HepG2 (cell line): ENCODE results near the gene IMPDH1. TPM values are rescaled to one million over a fixed set of nuclear protein-coding genes. Genes with fewer than 3 reads are reported as not detected.

Experiments used
- ASH2L ChIP-seq: fragments of 300-600, 200-600 bp; sonication (generic); IDR thresholded peaks from 2 replicates; pipeline ENCODE4 v1.7.0; 2017; ENCODE audit warnings: low read depth, mild to moderate bottlenecking, moderate library complexity, mixed read lengths, low read length; ENCODE audit not compliant: insufficient read length
- BCL6 ChIP-seq: IDR thresholded peaks from 2 replicates; pipeline ENCODE4 v1.6.1; 2016; ENCODE audit warnings: missing genetic modification reagents, missing compliant biosample characterization
- ELK4 ChIP-seq: sonication (generic); formaldehyde crosslinking; IDR thresholded peaks from 2 replicates; pipeline ENCODE4 v1.9.0; 2021; ENCODE audit warnings: missing genetic modification reagents, borderline replicate concordance
- FOXA1 ChIP-seq, 2 experiments: fragments of 450-650 bp in 1 of 2; sonication (generic) in 1 of 2; formaldehyde crosslinking in 1 of 2; IDR thresholded peaks; 2 replicates each; pipeline versions ENCODE4 v1.4.0 to v1.6.1; 2016 to 2020; ENCODE audit warnings: missing genetic modification reagents in 1 of 2
- GMEB1 ChIP-seq: sonication (generic); formaldehyde crosslinking; IDR thresholded peaks from 2 replicates; pipeline ENCODE4 v1.5.1; 2020; ENCODE audit warnings: missing genetic modification reagents, mild to moderate bottlenecking, borderline replicate concordance
- HDAC6 ChIP-seq: fragments of 200-600 bp; sonication (generic); IDR thresholded peaks from 2 replicates; pipeline ENCODE4 v1.7.0; 2017; ENCODE audit warnings: mild to moderate bottlenecking, antibody characterized with exemption, low read length, low read depth
- HNRNPLL ChIP-seq: fragments of 200-400 bp; formaldehyde crosslinking; IDR thresholded peaks from 2 replicates; pipeline ENCODE4 v1.6.1; 2017; ENCODE audit warnings: mild to moderate bottlenecking, low read depth, low read length; ENCODE audit not compliant: poor library complexity, severe bottlenecking
- NPAS2 ChIP-seq: sonication (generic); formaldehyde crosslinking; IDR thresholded peaks from 2 replicates; pipeline ENCODE4 v1.8.0; 2022; ENCODE audit warnings: mild to moderate bottlenecking, missing genetic modification reagents, borderline replicate concordance
- SALL2 ChIP-seq: sonication (generic); formaldehyde crosslinking; IDR thresholded peaks from 2 replicates; pipeline ENCODE4 v1.8.1; 2023; ENCODE audit warnings: mild to moderate bottlenecking, missing genetic modification reagents, inconsistent platforms
- ZMYM3 ChIP-seq: sonication (generic); formaldehyde crosslinking; IDR thresholded peaks from 2 replicates; pipeline ENCODE4 v1.5.1; 2020; ENCODE audit warnings: mild to moderate bottlenecking, missing genetic modification reagents
- ZNF580 ChIP-seq: IDR thresholded peaks from 2 replicates; pipeline ENCODE4 v1.6.1; 2016; ENCODE audit warnings: low read depth, borderline replicate concordance
- ZNF713 ChIP-seq: sonication (generic); formaldehyde crosslinking; IDR thresholded peaks from 2 replicates; pipeline ENCODE4 v1.4.0; 2020; ENCODE audit warnings: mild to moderate bottlenecking, missing genetic modification reagents
- polyA plus RNA-seq, 8 experiments: library from polyadenylated mRNA; depleted of rRNA in 3 of 8; stranded (reverse) in 7 of 8; unstranded in 1 of 8; fragments of >200 nt; fragmentation: Illumina TruSeq in 4 of 8; extraction: Trizol in 4 of 8; gene quantifications; 2 replicates each; pipeline versions ENCODE4 v1.2.1 to v1.2.3, GENCODE V29; 2011 to 2016; ENCODE audit warnings: low read depth in 4 of 8, missing spikeins in 1 of 8, mixed read lengths in 1 of 8; ENCODE audit not compliant: insufficient read depth in 1 of 8
- total RNA-seq, 5 experiments: library from RNA; depleted of rRNA; stranded (reverse); fragments of >200 nt; fragmentation: Illumina TruSeq; extraction: Trizol; gene quantifications; 2 replicates each; pipeline ENCODE4 v1.2.3, GENCODE V29; 2016; ENCODE audit warnings: low read depth in 1 of 5
- TF ChIP-seq, protein P1 (sequence below), 2 experiments: sonication (generic) in 1 of 2; formaldehyde crosslinking in 1 of 2; IDR thresholded peaks; 2 replicates each; pipeline versions ENCODE4 v1.6.1 to v1.9.0; 2014 to 2022; ENCODE audit warnings: antibody characterized with exemption in 1 of 2, borderline replicate concordance in 1 of 2, inconsistent platforms in 1 of 2, low read depth in 1 of 2, missing genetic modification reagents in 1 of 2
- TF ChIP-seq, protein P2 (sequence below): sonication (generic); formaldehyde crosslinking; IDR thresholded peaks from 2 replicates; pipeline ENCODE4 v1.5.0; 2020; ENCODE audit warnings: mild to moderate bottlenecking, missing genetic modification reagents
- TF ChIP-seq, protein P3 (sequence below): sonication (generic); formaldehyde crosslinking; IDR thresholded peaks from 2 replicates; pipeline ENCODE4 v1.8.1; 2023; ENCODE audit warnings: mild to moderate bottlenecking, missing genetic modification reagents, borderline replicate concordance

Gene IMPDH1
- total and polyA plus RNA-seq, 2 of the 13 experiments (the other 11 are each of a cell fraction or from before 2014, with no cell fraction given) = 22.8 to 34.0 TPM

DNA sequence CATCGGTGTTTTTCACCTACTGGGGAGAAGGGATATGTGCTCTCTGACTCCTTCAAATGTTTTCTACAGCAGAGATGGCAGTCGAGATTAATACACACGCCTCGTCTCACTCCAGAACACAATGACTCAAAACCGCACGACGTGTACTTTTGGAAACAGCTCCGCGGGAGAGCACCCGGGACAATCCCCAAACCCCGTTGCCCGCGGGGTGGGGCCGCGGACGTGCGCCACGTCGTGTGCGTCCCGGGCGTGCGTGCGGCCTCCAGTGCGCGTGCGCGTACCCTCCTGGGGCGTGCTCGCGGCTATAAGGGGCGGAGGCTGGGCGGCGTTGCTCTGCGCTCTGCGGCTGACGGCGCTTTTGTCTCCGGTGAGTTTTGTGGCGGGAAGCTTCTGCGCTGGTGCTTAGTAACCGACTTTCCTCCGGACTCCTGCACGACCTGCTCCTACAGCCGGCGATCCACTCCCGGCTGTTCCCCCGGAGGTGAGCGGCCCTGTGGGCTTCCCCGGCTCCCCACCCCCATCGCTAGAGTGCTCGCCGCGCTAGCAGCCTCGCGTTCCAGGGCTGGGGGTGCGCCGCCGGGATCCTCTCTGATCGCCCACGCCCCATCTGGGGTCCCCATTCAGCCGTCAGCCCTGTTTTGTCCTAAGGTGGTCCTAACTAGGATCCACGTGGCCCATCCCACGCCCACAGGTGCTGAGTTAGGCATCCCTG, 45.9 kb upstream of the IMPDH1 start, which contains the start of gene HILPDA (continued):
- TF ChIP-seq, protein P1, sequence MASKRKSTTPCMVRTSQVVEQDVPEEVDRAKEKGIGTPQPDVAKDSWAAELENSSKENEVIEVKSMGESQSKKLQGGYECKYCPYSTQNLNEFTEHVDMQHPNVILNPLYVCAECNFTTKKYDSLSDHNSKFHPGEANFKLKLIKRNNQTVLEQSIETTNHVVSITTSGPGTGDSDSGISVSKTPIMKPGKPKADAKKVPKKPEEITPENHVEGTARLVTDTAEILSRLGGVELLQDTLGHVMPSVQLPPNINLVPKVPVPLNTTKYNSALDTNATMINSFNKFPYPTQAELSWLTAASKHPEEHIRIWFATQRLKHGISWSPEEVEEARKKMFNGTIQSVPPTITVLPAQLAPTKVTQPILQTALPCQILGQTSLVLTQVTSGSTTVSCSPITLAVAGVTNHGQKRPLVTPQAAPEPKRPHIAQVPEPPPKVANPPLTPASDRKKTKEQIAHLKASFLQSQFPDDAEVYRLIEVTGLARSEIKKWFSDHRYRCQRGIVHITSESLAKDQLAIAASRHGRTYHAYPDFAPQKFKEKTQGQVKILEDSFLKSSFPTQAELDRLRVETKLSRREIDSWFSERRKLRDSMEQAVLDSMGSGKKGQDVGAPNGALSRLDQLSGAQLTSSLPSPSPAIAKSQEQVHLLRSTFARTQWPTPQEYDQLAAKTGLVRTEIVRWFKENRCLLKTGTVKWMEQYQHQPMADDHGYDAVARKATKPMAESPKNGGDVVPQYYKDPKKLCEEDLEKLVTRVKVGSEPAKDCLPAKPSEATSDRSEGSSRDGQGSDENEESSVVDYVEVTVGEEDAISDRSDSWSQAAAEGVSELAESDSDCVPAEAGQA (IDR thresholded peaks at IDR 0.05; ENCODE audit: low read depth) = no peak; the same call in 1 of the 2 replicates
- TF ChIP-seq, protein P1 (CRISPR knock-in tag; IDR thresholded peaks at IDR 0.05; ENCODE audit: borderline replicate concordance) = no peak
- TF ChIP-seq ZNF580 (peak; percentile 94), BCL6 (CRISPR knock-in tag) (peak; percentile 8; the same call in 1 of the 2 replicates), ZNF713 (CRISPR knock-in tag) (no peak), ZMYM3 (CRISPR knock-in tag) (peak; percentile 15; the same call in 1 of the 2 replicates), HDAC6 (no peak), HNRNPLL (peak; percentile 90), GMEB1 (peak; percentile 99), SALL2 (CRISPR knock-in tag) (peak; percentile 21; the same call in 1 of the 2 replicates), ELK4 (CRISPR knock-in tag) (no peak), NPAS2 (CRISPR knock-in tag) (no peak), ASH2L (peak; percentile 74), FOXA1 (IDR thresholded peaks at IDR 0.05) (no peak), FOXA1 (CRISPR knock-in tag; IDR thresholded peaks at IDR 0.05) (no peak)
- TF ChIP-seq, protein P2, sequence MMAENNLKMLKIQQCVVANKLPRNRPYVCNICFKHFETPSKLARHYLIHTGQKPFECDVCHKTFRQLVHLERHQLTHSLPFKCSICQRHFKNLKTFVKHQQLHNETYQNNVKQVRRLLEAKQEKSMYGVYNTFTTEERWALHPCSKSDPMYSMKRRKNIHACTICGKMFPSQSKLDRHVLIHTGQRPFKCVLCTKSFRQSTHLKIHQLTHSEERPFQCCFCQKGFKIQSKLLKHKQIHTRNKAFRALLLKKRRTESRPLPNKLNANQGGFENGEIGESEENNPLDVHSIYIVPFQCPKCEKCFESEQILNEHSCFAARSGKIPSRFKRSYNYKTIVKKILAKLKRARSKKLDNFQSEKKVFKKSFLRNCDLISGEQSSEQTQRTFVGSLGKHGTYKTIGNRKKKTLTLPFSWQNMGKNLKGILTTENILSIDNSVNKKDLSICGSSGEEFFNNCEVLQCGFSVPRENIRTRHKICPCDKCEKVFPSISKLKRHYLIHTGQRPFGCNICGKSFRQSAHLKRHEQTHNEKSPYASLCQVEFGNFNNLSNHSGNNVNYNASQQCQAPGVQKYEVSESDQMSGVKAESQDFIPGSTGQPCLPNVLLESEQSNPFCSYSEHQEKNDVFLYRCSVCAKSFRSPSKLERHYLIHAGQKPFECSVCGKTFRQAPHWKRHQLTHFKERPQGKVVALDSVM (CRISPR knock-in tag) = peak; percentile 39
- TF ChIP-seq, protein P3, sequence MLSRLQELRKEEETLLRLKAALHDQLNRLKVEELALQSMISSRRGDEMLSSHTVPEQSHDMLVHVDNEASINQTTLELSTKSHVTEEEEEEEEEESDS = no peak
